ENCODE results near the gene CPN2. TPM values are rescaled to one million over a fixed set of nuclear protein-coding genes. Genes with fewer than 3 reads are reported as not detected.

Gene CPN2
- total and polyA plus RNA-seq, 2 experiments from 2014 or later: 0.36 to 0.88 TPM

DNA sequence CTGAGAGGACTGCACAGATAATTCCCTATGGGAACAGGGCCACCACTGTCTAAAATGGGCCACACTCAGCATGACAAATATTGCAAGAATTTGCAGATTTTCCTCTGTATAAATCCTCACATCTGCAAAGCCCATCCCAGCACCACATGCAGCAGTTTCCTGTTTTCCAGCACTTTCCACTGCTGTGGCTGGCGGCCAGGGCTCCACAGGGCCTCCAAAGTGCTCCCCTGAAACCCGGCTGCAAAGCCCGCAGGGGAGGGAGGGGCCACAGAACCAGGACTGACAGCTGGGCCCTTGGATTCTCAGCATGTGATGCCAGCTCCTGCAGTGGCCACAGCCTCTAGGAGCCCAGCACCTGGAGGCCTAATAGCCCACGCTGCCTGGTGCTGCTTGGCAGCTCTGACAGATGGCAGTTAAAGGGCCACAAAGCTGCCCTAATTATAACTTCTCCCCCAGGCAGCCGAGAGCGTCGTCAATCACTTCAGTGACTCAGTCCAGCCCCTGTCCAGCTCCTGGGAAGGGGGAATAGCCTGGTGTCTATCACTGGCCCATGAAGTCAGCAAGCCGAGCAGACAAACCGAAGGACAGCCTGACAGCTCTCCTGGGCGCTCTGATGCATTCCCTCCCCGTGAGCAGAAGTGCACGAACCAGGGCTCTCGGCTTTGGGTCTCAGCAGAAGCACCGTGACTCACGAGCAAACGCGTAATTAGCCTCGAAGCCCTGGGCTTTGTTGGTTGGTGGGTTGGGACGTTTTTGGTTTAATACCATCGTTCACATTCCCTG lies 13.7 kb upstream of the CPN2 start:
- H3K27ac ChIP-seq: peak overlapping the region; percentile 7
- DNase-seq (ENCODE audit: low read depth in 1 of 2, low spot score in 1 of 2): peak; percentile 64 to 76
- peaks cover 10% of the 10 kb centered on the region for H3K27me3 ChIP-seq

DNA sequence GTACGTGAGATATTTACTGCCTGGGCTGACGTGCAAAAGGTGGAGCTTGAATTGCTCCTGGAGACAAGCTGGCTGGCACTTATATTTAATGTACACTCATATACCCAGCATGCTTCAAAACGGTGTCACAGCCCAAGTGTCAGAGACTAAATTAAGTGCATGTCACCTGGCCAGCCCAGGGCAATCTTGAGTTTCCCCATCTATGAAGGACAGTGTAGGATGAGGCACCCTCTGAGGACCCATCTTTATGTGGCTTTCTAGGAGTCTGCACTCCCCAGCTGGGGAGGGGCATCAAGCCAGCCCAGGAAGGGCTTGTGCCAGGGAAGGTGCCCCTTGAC lies 13.2 kb upstream of the CPN2 start:
- Histone ChIP-seq H3K4me1 (ENCODE audit: low read depth) (peaks cover 10% of the 10 kb centered on the region), H3K36me3 (no peaks in the 10 kb centered on the region), H3K27ac (no peak overlapping the region), H3K9me3 (ENCODE audit: low read depth) (no peaks in the 10 kb centered on the region), H3K4me3 (no peak overlapping the region), H3K27me3 (peaks cover 5% of the 10 kb centered on the region)
- no peak for DNase-seq (ENCODE audit: low read depth in 1 of 2, low spot score in 1 of 2)
- TF ChIP-seq, protein P1, sequence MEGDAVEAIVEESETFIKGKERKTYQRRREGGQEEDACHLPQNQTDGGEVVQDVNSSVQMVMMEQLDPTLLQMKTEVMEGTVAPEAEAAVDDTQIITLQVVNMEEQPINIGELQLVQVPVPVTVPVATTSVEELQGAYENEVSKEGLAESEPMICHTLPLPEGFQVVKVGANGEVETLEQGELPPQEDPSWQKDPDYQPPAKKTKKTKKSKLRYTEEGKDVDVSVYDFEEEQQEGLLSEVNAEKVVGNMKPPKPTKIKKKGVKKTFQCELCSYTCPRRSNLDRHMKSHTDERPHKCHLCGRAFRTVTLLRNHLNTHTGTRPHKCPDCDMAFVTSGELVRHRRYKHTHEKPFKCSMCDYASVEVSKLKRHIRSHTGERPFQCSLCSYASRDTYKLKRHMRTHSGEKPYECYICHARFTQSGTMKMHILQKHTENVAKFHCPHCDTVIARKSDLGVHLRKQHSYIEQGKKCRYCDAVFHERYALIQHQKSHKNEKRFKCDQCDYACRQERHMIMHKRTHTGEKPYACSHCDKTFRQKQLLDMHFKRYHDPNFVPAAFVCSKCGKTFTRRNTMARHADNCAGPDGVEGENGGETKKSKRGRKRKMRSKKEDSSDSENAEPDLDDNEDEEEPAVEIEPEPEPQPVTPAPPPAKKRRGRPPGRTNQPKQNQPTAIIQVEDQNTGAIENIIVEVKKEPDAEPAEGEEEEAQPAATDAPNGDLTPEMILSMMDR (IDR thresholded peaks at IDR 0.05; ENCODE audit: low read depth, low read length): no peak

More for the DNA sequence above, 13.7 kb upstream of the CPN2 start:
- Histone ChIP-seq H3K4me1 (ENCODE audit: low read depth) (peaks cover 10% of the 10 kb centered on the region), H3K36me3 (no peaks in the 10 kb centered on the region), H3K4me3 (no peak overlapping the region), H3K9me3 (ENCODE audit: low read depth) (no peaks in the 10 kb centered on the region)
- TF ChIP-seq, protein P1 (IDR thresholded peaks at IDR 0.05; ENCODE audit: low read depth, low read length): no peak

DNA sequence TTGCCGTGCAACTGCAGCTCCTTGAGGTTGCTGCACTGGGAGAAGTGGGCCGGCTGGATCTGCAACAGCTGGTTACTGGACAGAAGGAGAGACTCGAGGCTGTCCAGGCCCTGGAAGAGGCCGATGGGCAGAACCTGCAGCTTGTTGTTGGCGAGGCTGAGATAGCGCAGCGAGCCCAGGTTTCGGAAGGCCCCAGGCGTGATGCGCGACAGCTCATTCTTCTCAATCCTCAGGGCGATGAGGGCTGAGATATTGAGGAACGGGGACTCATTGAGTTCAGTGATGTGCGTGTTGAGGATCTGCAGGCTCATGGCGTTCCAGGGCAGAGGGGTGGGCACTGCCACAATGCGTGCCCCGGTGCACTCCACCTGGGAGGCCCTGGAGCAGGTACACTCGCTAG lies 9.4 kb upstream of the CPN2 start:
- no peaks in the 10 kb centered on the region for H3K27me3 ChIP-seq
- no peaks in the 10 kb centered on the region for H3K36me3 ChIP-seq
- TF ChIP-seq, protein P1 (IDR thresholded peaks at IDR 0.05; ENCODE audit: low read depth, low read length): no peak
- peaks cover 10% of the 10 kb centered on the region for H3K4me1 ChIP-seq (ENCODE audit: low read depth)
- no peak overlapping the region for H3K27ac ChIP-seq
- H3K9me3 ChIP-seq (ENCODE audit: low read depth): no peaks in the 10 kb centered on the region
- DNase-seq (ENCODE audit: low read depth in 1 of 2, low spot score in 1 of 2): no peak
- no peak overlapping the region for H3K4me3 ChIP-seq

- TF ChIP-seq, protein P1 (IDR thresholded peaks at IDR 0.05; ENCODE audit: low read depth, low read length): no peak
- Histone ChIP-seq H3K4me1 (ENCODE audit: low read depth) (no peaks in the 10 kb centered on the region), H3K4me3 (no peak overlapping the region), H3K36me3 (no peaks in the 10 kb centered on the region), H3K9me3 (ENCODE audit: low read depth) (no peaks in the 10 kb centered on the region), H3K27me3 (no peaks in the 10 kb centered on the region), H3K27ac (no peak overlapping the region)
- DNase-seq (ENCODE audit: low read depth in 1 of 2, low spot score in 1 of 2): no peak
Measured at GRCh38 chr3:194357681-194358080, 6.6 kb upstream of the CPN2 start.

GRCh38 chr3:194355379-194355778 lies 4.3 kb upstream of the CPN2 start:
- peak in 1 of 2 donors; percentile 51 for DNase-seq (ENCODE audit: low read depth in 1 of 2, low spot score in 1 of 2)
- Histone ChIP-seq H3K36me3 (no peaks in the 10 kb centered on the region), H3K9me3 (ENCODE audit: low read depth) (no peaks in the 10 kb centered on the region), H3K4me3 (no peak overlapping the region), H3K4me1 (ENCODE audit: low read depth) (peaks cover 6% of the 10 kb centered on the region), H3K27me3 (no peaks in the 10 kb centered on the region), H3K27ac (no peak overlapping the region)
- TF ChIP-seq, protein P1 (IDR thresholded peaks at IDR 0.05; ENCODE audit: low read depth, low read length): no peak

All from cardiac muscle cell (in vitro differentiated cells and primary cell).